Upper lobe of left lung (tissue), 4 donors: ENCODE data around the gene TMEM184B.

ENCODE experiments used
- CTCF ChIP-seq, 6 experiments: fragments of 450-650 bp in 4 of 6; fragments of 200-600 bp in 2 of 6; sonication (generic) in 2 of 6; IDR thresholded peaks; one replicate each; pipeline ENCODE4 v1.5.1; 2016 to 2019; ENCODE audit warnings: antibody characterized with exemption in 6 of 6
- EP300 ChIP-seq, 4 donors: sonication (generic); formaldehyde crosslinking; IDR thresholded peaks; one replicate each; pipeline ENCODE4 v1.5.1; 2017; ENCODE audit warnings: antibody characterized with exemption in 4 of 4, control low read depth in 2 of 4

GRCh38 chr22:38270091-38270992 is 2.5 kb downstream of the TMEM184B start:
- TF ChIP-seq EP300 (IDR thresholded peaks at IDR 0.05) (no peak), CTCF (IDR thresholded peaks at IDR 0.05) (no peak)
